Measurements from ENCODE around the gene SDCCAG8.

The SDCCAG8 gene

DNA sequence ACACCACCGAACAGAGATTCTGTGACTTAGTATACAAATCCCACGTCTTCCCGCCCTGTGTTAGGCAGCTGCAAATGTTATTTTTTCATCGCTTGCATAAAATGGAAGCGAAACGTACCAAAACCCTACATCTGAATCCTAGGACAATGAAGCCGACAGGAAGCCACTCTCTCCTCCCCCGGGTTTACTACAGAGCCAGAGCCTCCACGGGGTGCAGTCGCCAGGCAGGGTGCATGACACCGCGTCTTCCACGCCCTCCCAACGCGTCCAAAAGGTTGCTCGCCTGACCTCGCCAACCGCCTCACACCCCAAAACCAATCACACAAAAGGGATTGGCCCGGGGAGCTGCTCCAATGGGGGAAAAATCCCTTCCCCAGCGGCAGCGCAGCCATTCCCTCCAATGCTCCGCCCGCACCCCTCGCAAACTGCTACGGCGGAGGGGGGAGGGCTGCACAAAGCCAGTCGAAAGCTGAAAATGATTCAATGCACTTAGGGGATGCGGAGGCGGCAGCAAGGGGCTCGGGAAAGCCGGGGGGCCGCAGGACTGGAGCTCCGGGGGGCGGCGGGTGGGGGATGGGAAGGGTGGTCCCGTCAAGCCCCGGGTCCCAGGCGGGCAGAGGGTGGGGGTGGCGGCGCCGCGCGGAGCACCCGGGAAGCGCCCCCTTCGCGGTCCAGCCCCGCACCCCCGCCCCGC lies 1.5 kb upstream of the SDCCAG8 start (continued):
- TF ChIP-seq ZNF324 (tag by site-specific recombination; IDR thresholded peaks at IDR 0.05) (peak; percentile 29; the same call in 1 of the 2 replicates), OVOL3 (tag by site-specific recombination; IDR thresholded peaks at IDR 0.05) (no peak), ZNF514 (tag by site-specific recombination; IDR thresholded peaks at IDR 0.05) (no peak), ZNF169 (tag by site-specific recombination; IDR thresholded peaks at IDR 0.05) (no peak), HOXD13 (CRISPR knock-in tag; IDR thresholded peaks at IDR 0.05; ENCODE audit: borderline replicate concordance) (no peak), ZNF391 (tag by site-specific recombination; IDR thresholded peaks at IDR 0.05; ENCODE audit: borderline replicate concordance, low read depth) (no peak), ZNF211 (tag by site-specific recombination; IDR thresholded peaks at IDR 0.05; ENCODE audit: low read depth) (no peak), HOXA7 (CRISPR knock-in tag; IDR thresholded peaks at IDR 0.05; ENCODE audit: borderline replicate concordance) (no peak), HOXC10 (CRISPR knock-in tag; IDR thresholded peaks at IDR 0.05) (no peak), ZBTB17 (tag by site-specific recombination; IDR thresholded peaks at IDR 0.05) (0 out of 2 replicates have a peak, but pooled peaks have one; percentile 49), IKZF3 (tag by site-specific recombination; IDR thresholded peaks at IDR 0.05) (peak; percentile 74), MEIS1 (CRISPR knock-in tag; IDR thresholded peaks at IDR 0.05; ENCODE audit: borderline replicate concordance) (no peak), ZNF335 (tag by site-specific recombination; conservative IDR thresholded peaks at IDR 0.05) (peak; percentile 85), ZNF138 (tag by site-specific recombination; IDR thresholded peaks at IDR 0.05; ENCODE audit: borderline replicate concordance) (no peak), ZNF664 (tag by site-specific recombination; IDR thresholded peaks at IDR 0.05) (0 out of 2 replicates have a peak, but pooled peaks have one; percentile 27), ZNF23 (tag by site-specific recombination; IDR thresholded peaks at IDR 0.05; ENCODE audit: borderline replicate concordance) (no peak), ZNF623 (tag by site-specific recombination; IDR thresholded peaks at IDR 0.05) (no peak; the same call in 1 of the 2 replicates), ZNF416 (tag by site-specific recombination; IDR thresholded peaks at IDR 0.05) (no peak), GLIS2 (tag by site-specific recombination; IDR thresholded peaks at IDR 0.05) (peak; percentile 95), TRIM28 (IDR thresholded peaks at IDR 0.05; ENCODE audit: borderline replicate concordance, low read length) (no peak), KLF1 (tag by site-specific recombination; IDR thresholded peaks at IDR 0.05) (peak; percentile 82), ZNF544 (tag by site-specific recombination; IDR thresholded peaks at IDR 0.05) (no peak), ZNF571 (tag by site-specific recombination; IDR thresholded peaks at IDR 0.05) (no peak), ZNF747 (tag by site-specific recombination; IDR thresholded peaks at IDR 0.05) (no peak)
- TF ChIP-seq, protein P1, sequence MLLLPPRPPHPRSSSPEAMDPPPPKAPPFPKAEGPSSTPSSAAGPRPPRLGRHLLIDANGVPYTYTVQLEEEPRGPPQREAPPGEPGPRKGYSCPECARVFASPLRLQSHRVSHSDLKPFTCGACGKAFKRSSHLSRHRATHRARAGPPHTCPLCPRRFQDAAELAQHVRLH (tag by site-specific recombination; IDR thresholded peaks at IDR 0.05): peak; percentile 56; the same call in 1 of the 2 replicates
- TF ChIP-seq, protein P2, sequence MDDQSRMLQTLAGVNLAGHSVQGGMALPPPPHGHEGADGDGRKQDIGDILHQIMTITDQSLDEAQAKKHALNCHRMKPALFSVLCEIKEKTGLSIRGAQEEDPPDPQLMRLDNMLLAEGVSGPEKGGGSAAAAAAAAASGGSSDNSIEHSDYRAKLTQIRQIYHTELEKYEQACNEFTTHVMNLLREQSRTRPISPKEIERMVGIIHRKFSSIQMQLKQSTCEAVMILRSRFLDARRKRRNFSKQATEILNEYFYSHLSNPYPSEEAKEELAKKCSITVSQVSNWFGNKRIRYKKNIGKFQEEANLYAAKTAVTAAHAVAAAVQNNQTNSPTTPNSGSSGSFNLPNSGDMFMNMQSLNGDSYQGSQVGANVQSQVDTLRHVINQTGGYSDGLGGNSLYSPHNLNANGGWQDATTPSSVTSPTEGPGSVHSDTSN (CRISPR knock-in tag; IDR thresholded peaks at IDR 0.05): 0 out of 2 replicates have a peak, but pooled peaks have one; percentile 5
- TF ChIP-seq, protein P3, sequence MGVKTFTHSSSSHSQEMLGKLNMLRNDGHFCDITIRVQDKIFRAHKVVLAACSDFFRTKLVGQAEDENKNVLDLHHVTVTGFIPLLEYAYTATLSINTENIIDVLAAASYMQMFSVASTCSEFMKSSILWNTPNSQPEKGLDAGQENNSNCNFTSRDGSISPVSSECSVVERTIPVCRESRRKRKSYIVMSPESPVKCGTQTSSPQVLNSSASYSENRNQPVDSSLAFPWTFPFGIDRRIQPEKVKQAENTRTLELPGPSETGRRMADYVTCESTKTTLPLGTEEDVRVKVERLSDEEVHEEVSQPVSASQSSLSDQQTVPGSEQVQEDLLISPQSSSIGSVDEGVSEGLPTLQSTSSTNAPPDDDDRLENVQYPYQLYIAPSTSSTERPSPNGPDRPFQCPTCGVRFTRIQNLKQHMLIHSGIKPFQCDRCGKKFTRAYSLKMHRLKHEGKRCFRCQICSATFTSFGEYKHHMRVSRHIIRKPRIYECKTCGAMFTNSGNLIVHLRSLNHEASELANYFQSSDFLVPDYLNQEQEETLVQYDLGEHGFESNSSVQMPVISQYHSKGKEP (tag by site-specific recombination; IDR thresholded peaks at IDR 0.05): no peak
- TF ChIP-seq, protein P4, sequence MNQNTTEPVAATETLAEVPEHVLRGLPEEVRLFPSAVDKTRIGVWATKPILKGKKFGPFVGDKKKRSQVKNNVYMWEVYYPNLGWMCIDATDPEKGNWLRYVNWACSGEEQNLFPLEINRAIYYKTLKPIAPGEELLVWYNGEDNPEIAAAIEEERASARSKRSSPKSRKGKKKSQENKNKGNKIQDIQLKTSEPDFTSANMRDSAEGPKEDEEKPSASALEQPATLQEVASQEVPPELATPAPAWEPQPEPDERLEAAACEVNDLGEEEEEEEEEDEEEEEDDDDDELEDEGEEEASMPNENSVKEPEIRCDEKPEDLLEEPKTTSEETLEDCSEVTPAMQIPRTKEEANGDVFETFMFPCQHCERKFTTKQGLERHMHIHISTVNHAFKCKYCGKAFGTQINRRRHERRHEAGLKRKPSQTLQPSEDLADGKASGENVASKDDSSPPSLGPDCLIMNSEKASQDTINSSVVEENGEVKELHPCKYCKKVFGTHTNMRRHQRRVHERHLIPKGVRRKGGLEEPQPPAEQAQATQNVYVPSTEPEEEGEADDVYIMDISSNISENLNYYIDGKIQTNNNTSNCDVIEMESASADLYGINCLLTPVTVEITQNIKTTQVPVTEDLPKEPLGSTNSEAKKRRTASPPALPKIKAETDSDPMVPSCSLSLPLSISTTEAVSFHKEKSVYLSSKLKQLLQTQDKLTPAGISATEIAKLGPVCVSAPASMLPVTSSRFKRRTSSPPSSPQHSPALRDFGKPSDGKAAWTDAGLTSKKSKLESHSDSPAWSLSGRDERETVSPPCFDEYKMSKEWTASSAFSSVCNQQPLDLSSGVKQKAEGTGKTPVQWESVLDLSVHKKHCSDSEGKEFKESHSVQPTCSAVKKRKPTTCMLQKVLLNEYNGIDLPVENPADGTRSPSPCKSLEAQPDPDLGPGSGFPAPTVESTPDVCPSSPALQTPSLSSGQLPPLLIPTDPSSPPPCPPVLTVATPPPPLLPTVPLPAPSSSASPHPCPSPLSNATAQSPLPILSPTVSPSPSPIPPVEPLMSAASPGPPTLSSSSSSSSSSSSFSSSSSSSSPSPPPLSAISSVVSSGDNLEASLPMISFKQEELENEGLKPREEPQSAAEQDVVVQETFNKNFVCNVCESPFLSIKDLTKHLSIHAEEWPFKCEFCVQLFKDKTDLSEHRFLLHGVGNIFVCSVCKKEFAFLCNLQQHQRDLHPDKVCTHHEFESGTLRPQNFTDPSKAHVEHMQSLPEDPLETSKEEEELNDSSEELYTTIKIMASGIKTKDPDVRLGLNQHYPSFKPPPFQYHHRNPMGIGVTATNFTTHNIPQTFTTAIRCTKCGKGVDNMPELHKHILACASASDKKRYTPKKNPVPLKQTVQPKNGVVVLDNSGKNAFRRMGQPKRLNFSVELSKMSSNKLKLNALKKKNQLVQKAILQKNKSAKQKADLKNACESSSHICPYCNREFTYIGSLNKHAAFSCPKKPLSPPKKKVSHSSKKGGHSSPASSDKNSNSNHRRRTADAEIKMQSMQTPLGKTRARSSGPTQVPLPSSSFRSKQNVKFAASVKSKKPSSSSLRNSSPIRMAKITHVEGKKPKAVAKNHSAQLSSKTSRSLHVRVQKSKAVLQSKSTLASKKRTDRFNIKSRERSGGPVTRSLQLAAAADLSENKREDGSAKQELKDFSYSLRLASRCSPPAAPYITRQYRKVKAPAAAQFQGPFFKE (tag by site-specific recombination; IDR thresholded peaks at IDR 0.05; ENCODE audit: borderline replicate concordance): no peak
- TF ChIP-seq, protein P5, sequence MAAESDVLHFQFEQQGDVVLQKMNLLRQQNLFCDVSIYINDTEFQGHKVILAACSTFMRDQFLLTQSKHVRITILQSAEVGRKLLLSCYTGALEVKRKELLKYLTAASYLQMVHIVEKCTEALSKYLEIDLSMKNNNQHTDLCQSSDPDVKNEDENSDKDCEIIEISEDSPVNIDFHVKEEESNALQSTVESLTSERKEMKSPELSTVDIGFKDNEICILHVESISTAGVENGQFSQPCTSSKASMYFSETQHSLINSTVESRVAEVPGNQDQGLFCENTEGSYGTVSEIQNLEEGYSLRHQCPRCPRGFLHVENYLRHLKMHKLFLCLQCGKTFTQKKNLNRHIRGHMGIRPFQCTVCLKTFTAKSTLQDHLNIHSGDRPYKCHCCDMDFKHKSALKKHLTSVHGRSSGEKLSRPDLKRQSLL (tag by site-specific recombination; IDR thresholded peaks at IDR 0.05): no peak

Measured in HEK293 (cell line).